Activated CD4-positive, alpha-beta T cell treated with anti-CD3 and anti-CD28 coated beads, Interleukin-2, Interleukin-6, amounts not matched to agents 100 ng/mL and 50 ng/mL, durations not matched to agents 16 hours and 8 hours (primary cell): ENCODE results near the gene PAXX.

Experiments used
- DNase-seq: peaks from one replicate; pipeline ENCODE4 v3.0.0-alpha.2; 2020

The PAXX gene

GRCh38 chr9:137034039-137034708 is 42.0 kb downstream of the PAXX start:
- no peak for DNase-seq

- DNase-seq: peak; percentile 95
Observed at GRCh38 chr9:137034709-137035506, 42.7 kb downstream of the PAXX start.

- DNase-seq: no peak
Observed at GRCh38 chr9:137035507-137035834, 43.2 kb downstream of the PAXX start.

GRCh38 chr9:137035937-137036336 is 43.7 kb downstream of the PAXX start:
- no peak for DNase-seq

- DNase-seq: no peak
Observed at GRCh38 chr9:137037035-137037434, 44.8 kb downstream of the PAXX start.

- DNase-seq: no peak
Observed at GRCh38 chr9:137037483-137037882, 45.3 kb downstream of the PAXX start.

GRCh38 chr9:137038916-137039315 is 46.7 kb downstream of the PAXX start:
- no peak for DNase-seq

- DNase-seq: no peak
Observed at GRCh38 chr9:137039611-137040366, 47.6 kb downstream of the PAXX start.

- DNase-seq: no peak
Observed at GRCh38 chr9:137040568-137040967, 48.3 kb downstream of the PAXX start.

- no peak for DNase-seq
Observed at GRCh38 chr9:137041124-137041523, 48.9 kb downstream of the PAXX start.

GRCh38 chr9:137042751-137043727 is 50.8 kb downstream of the PAXX start:
- DNase-seq: no peak
